Pons (tissue), 1 donor: ENCODE measurements around the gene EIF5A.

Source experiments
- DNase-seq: peaks from one replicate; pipeline ENCODE4 v3.0.0-alpha.2; 2016; ENCODE audit warnings: low spot score

EIF5A gene

GRCh38 chr17:7355573-7355972 lies 48.1 kb downstream of the EIF5A start:
- no peak for DNase-seq

GRCh38 chr17:7356072-7356549 lies 48.7 kb downstream of the EIF5A start:
- peak; percentile 72 for DNase-seq

- DNase-seq: no peak
These were observed 49.3 kb downstream of the EIF5A start for GRCh38 chr17:7356756-7357155.

- no peak for DNase-seq
These were observed 50.0 kb downstream of the EIF5A start for GRCh38 chr17:7357381-7357780.

- no peak for DNase-seq
These were observed 54.5 kb downstream of the EIF5A start for GRCh38 chr17:7361906-7362305.
